ENCODE measurements around the gene VWF. TPM values are rescaled to one million over a fixed set of nuclear protein-coding genes. Genes with fewer than 3 reads are reported as not detected.

VWF gene
- total RNA-seq, 2 donors from 2014 or later = 189 to 331 TPM

DNA sequence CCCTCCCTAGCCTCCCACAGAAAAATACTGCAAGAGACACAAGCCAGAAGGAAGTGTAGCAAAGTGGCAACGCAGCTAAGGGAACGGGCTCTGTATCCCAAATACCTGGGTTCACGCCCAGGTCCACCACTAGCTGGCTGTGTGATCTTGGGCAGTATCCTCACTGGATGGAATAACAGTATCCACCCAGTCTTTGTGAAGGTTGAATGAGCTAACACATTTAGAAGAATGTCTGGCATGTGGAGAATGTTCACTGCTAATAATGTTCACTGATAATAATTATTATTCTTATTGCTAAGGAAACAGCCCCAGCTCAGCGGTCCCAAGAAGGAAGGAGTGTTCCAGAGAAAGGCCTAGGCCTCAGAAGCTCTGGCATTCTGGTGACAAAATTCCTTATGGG, 70.9 kb downstream of the VWF start:
- TF ChIP-seq, protein P1, sequence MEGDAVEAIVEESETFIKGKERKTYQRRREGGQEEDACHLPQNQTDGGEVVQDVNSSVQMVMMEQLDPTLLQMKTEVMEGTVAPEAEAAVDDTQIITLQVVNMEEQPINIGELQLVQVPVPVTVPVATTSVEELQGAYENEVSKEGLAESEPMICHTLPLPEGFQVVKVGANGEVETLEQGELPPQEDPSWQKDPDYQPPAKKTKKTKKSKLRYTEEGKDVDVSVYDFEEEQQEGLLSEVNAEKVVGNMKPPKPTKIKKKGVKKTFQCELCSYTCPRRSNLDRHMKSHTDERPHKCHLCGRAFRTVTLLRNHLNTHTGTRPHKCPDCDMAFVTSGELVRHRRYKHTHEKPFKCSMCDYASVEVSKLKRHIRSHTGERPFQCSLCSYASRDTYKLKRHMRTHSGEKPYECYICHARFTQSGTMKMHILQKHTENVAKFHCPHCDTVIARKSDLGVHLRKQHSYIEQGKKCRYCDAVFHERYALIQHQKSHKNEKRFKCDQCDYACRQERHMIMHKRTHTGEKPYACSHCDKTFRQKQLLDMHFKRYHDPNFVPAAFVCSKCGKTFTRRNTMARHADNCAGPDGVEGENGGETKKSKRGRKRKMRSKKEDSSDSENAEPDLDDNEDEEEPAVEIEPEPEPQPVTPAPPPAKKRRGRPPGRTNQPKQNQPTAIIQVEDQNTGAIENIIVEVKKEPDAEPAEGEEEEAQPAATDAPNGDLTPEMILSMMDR (IDR thresholded peaks at IDR 0.05) = no peak
- H3K27ac ChIP-seq = no peak overlapping the region
- no peaks in the 10 kb centered on the region for H3K27me3 ChIP-seq
- H3K36me3 ChIP-seq = peaks cover 11% of the 10 kb centered on the region
- H3K9me3 ChIP-seq = no peaks in the 10 kb centered on the region
- no peak overlapping the region for H3K4me3 ChIP-seq
- DNase-seq (ENCODE audit: low spot score) = no peak
- peaks cover 0 to 30% of the 10 kb centered on the region in 2 donors for H3K4me1 ChIP-seq

DNA sequence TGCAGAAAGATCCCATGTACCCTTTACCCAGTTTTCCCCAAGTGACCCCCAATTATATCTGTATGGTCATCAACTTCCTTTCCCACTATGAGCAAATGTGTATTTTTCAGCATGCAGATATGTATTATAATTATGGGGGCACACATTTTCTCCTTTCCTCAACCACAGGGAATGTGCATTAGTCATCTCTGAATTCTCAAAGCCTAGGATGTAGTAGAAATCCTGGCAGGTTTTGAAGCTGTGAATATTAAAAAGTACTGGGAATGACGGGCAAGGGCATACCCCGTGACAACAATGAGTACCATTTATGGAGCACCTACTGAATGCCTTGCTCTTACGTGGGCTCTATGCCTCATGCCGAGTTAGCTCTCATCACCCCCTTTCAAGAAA, 71.5 kb downstream of the VWF start:
- Histone ChIP-seq H3K36me3 (peaks cover 11% of the 10 kb centered on the region), H3K27me3 (no peaks in the 10 kb centered on the region), H3K27ac (no peak overlapping the region), H3K9me3 (no peaks in the 10 kb centered on the region), H3K4me1 (peaks cover 0 to 30% of the 10 kb centered on the region in 2 donors), H3K4me3 (no peak overlapping the region)
- DNase-seq (ENCODE audit: low spot score) = no peak
- TF ChIP-seq, protein P1 (IDR thresholded peaks at IDR 0.05) = no peak

DNA sequence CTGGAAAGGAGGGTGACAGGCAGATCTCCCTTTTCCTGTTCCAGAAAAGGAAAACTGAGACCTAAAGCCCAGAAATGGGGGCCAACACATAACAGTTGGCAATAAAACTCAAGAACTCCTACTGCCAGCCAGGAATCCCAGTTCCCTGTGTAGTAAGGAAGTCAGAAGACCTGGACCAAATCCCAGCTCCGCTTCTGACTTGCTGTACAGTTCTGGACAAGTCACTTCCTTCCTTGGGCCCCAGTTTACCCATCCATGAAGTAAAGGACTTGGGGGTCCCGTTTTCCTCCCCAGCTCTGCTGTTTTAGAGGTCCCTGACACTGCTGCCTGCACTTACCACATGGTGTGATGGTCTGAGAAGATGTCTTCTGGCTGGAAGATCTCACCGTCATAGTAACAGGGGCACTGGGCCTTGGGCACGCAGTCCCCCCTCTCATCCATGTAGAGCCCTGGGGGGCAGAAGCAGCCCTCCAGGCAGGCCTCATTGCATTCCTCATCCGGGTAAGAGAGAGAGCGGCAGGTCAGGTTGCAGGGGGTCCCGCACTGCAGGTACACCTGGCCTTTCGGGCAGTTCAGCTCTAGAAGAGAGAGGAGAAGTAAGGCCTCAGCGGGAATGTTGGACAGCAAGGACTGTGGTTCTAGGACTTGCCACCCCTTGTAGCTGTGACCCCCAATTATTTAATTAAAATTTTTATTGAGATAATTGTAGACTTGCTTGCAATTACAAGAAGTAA, 72.1 kb downstream of the VWF start:
- Histone ChIP-seq H3K4me3 (no peak overlapping the region), H3K9me3 (no peaks in the 10 kb centered on the region), H3K4me1 (peaks cover 0 to 30% of the 10 kb centered on the region in 2 donors), H3K27me3 (no peaks in the 10 kb centered on the region), H3K27ac (no peak overlapping the region), H3K36me3 (peaks cover 11% of the 10 kb centered on the region)
- DNase-seq (ENCODE audit: low spot score) = no peak
- TF ChIP-seq, protein P1 (IDR thresholded peaks at IDR 0.05) = no peak

DNA sequence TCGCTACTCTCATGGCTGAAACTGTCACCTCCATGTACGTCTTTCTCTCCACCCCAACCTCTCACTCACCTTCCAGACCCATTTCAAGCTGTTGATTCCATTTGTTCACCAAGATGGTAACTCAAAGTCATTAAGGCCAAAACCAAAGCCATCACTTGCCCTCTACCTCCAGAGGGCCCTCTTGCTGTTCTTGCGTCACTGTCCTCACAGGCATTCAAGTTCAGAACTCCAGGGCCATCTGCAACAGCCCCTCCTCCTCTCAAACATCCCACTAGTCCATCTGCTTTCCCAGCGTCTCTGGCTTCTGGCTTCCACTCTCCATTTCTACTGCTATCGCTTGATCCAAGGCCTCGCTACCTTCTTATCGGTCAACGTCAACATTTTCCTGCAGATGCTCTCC, 74.5 kb downstream of the VWF start:
- H3K9me3 ChIP-seq = no peaks in the 10 kb centered on the region
- H3K4me3 ChIP-seq = no peak overlapping the region
- no peaks in the 10 kb centered on the region for H3K27me3 ChIP-seq
- TF ChIP-seq, protein P1 (IDR thresholded peaks at IDR 0.05) = no peak
- no peak for DNase-seq (ENCODE audit: low spot score)
- H3K27ac ChIP-seq = no peak overlapping the region
- H3K36me3 ChIP-seq = peaks cover 17% of the 10 kb centered on the region
- peaks cover 0 to 22% of the 10 kb centered on the region in 2 donors for H3K4me1 ChIP-seq

DNA sequence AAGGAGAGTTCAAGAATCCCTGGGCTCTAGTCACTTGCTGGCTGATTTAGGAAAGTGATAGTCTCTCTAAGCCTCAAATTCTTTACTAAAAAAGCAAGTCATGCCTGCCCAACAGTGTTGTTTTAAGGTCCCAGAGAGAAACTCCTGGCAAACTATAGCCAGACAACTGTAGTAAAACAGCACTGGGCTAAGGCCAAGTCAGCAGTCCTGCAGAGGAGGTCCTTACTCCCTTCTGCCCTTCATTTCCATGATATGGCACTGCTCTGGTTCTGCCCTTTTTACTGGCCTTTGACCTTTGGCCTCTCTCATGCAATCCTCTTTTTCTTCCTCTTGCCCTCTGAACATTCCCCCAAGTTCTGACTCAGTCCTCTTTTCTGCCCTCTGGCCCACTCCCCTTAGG, 74.9 kb downstream of the VWF start:
- Histone ChIP-seq H3K36me3 (peaks cover 18% of the 10 kb centered on the region), H3K4me1 (peaks cover 0 to 22% of the 10 kb centered on the region in 2 donors), H3K9me3 (no peaks in the 10 kb centered on the region), H3K4me3 (no peak overlapping the region), H3K27ac (no peak overlapping the region), H3K27me3 (no peaks in the 10 kb centered on the region)
- no peak for DNase-seq (ENCODE audit: low spot score)
- TF ChIP-seq, protein P1 (IDR thresholded peaks at IDR 0.05) = no peak
